Superior temporal gyrus (tissue), 1 donor: ENCODE results near the gene PUSL1.

ENCODE experiments used
- DNase-seq: peaks from one replicate; pipeline ENCODE4 v3.0.0-alpha.2; 2016; ENCODE audit errors: extremely low spot score

Gene PUSL1

GRCh38 chr1:1294250-1294890, 14.0 kb upstream of the PUSL1 start:
- no peak for DNase-seq

GRCh38 chr1:1295154-1295923, 13.1 kb upstream of the PUSL1 start:
- DNase-seq: no peak

- DNase-seq: no peak
Measured at GRCh38 chr1:1296070-1297061, 12.0 kb upstream of the PUSL1 start.

DNA sequence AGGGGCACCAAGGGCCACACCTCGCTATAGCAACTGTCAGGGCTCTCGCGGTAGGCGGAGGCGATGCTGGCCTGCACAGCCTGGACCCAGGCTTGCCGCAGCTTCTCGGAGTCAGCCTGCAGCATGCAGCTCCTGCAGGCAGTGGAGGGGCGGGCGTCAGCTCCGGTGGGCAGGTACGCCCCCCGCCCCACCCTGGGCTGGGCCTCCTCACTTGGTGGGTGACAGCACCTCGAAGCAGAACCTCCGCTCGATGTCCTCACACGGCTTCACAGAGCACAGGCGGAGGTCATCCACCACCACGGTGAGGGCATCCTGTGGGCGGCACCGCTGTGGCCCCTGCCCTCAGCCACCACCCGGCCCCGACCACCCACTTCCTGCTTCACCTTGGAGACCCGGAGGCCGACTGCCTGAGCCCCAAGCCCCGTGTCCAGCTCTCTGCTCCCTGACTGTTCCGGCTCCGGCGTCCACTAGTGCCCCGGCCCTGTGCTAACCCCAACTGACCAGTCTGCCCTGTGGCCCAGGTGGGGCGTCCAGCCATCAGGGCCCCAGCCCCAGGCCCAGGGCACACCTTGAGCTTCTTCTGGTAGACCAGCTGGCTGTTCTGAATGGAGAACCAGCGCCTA, 10.5 kb upstream of the PUSL1 start:
- DNase-seq: no peak

DNA sequence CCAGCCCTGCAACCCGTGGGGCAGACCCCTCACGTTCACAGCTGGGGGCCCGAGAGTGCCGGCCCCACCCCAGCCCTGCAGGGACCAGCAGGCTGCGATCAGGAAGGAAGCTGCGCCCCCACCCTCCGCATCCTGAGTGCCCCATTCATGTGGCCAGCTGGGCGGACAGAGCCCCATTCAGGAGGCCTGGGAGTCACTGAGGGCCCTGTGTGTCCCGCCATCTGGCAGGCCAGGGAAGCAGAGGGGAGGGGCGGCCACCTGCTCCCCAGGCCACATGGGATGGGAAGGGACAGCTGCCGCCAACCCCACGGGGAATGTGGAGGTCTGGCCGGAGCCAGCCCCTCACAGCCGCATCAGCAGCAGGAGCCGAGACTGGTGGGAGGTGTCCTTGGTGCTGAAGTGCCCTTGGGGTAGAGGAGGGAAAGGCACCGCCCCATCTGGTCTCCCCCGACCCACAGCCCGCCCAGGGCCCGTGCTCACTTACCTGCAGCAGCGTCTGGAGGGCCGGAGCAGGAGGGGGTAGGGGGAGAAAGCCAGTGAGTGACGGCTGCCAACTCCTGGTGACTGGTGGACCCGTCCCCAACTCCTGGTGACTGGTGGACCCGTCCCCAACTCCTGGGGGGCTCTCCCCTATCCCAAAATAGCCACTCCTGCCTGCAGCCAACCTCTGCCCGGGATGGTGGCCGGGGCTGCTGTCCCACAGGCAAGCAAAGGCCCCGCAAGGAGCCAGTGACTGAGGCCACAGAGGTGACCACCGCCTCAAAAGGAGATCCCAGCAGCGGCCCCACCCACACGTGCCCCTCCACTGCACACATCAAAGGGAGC, 9.3 kb upstream of the PUSL1 start:
- peak; percentile 93 for DNase-seq

GRCh38 chr1:1299686-1300351, 8.6 kb upstream of the PUSL1 start:
- DNase-seq: no peak

- no peak for DNase-seq
Measured at GRCh38 chr1:1300352-1300739, 8.1 kb upstream of the PUSL1 start.

DNA sequence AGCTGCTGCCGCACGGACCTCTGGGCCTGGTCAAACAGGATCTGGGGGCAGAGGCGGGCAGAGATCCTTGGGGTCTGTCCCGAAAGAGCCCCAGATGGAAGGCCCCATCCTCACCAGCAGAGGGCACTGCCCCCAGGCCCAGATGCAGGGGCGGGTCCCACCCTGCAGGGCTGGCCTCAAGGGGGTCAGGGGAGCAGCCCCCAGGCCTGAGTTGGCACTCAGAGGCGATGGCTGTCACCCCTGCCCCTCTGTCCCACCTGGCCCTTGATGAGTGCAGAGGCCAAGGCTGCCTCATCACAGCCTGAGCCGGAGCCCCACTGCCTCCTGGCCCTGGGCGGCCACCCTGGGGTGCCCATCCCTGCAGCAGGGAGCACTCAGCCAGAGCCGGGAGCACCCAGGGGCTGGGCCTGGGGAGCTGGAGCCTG, 6.4 kb upstream of the PUSL1 start:
- DNase-seq: no peak

DNA sequence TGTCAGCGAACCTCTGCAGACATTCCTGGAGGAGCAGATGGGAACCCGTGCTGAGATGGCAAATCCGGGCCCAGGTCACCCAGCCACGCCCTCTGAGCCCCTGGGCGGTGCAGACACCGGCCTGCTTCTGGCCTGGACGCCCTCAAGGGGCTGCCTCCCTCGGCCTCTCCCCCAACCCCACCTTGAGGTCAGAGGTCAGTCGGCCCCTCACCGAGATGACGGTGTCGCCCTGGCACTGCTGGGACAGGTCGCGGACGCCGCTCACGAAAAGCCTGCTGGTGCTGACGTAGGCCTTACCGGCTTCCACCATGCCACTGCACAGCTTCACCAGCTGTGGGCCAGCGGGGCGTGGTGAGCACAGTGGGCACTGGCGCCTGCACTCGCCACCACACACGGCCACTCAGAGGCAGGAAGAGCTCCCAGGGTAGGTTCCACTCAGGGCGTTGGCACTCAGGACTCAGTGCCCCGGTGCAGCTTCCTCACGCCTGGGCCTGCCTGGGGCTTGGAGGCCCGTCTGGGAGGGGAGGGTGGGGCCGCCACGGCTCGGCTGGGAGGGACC, 5.4 kb upstream of the PUSL1 start:
- no peak for DNase-seq

- DNase-seq: no peak
Measured at GRCh38 chr1:1303736-1304135, 4.7 kb upstream of the PUSL1 start.

GRCh38 chr1:1304331-1305299, 3.8 kb upstream of the PUSL1 start:
- peak; percentile 96 for DNase-seq

GRCh38 chr1:1305300-1306069, 2.9 kb upstream of the PUSL1 start:
- DNase-seq: no peak

GRCh38 chr1:1306070-1306660, 2.2 kb upstream of the PUSL1 start:
- DNase-seq: no peak

DNA sequence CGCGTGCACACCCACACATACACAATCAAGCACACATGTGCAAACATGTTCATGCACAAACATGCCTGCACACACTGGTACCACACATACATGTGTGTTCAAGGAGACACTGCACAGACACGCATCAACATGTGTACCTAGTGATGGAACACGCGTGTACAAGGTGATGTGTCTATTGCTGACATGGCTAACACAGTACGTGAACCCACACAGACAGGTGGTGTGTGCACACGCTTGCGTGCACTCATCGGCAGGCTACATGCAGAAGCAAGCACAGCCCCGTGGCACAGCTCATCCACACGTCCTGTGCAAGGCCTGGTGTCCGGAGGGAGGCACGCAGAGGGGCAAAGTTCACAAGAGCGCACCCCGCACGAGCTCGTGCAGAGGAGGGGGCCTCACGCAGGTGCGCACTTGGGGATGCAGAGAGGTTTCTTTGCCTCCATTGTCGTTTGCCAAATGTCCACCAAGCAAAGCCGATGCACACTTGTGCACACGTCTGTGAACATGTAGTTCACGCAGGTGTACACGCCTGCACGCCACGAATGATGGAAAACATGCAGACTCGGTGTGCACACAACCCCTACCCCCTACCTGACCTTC, 1.6 kb upstream of the PUSL1 start:
- no peak for DNase-seq

- DNase-seq: no peak
Measured at GRCh38 chr1:1307261-1307922, 1.0 kb upstream of the PUSL1 start.

GRCh38 chr1:1308756-1309250, 406 bp downstream of the PUSL1 start:
- no peak for DNase-seq
